WERI-Rb-1 (cell line): Measurements from ENCODE around the gene TNFSF8.

ENCODE experiments used
- DNase-seq: peaks from one replicate; pipeline ENCODE4 v3.0.0-alpha.2; 2020
- H3K27ac ChIP-seq: fragments of 250-450 bp; sonication (Bioruptor Pico); 2 replicates; pipeline ENCODE4 v1.5.1; 2020; ENCODE audit warnings: mild to moderate bottlenecking, moderate library complexity
- H3K27me3 ChIP-seq: fragments of 250-450 bp; sonication (Bioruptor Pico); 2 replicates; pipeline ENCODE4 v1.5.1; 2021; ENCODE audit warnings: mild to moderate bottlenecking, low read depth, moderate library complexity; ENCODE audit not compliant: insufficient read depth, severe bottlenecking
- H3K36me3 ChIP-seq: fragments of 250-450 bp; sonication (Bioruptor Pico); 2 replicates; pipeline ENCODE4 v1.5.1; 2020; ENCODE audit warnings: mild to moderate bottlenecking, moderate library complexity
- H3K4me3 ChIP-seq: 2 replicates; pipeline ENCODE4 v1.5.1; 2011; ENCODE audit warnings: low read depth, mild to moderate bottlenecking, control low read depth, low read length
- H3K9me3 ChIP-seq: fragments of 250-450 bp; sonication (Bioruptor Pico); 2 replicates; pipeline ENCODE4 v1.5.1; 2021; ENCODE audit warnings: mild to moderate bottlenecking, moderate library complexity; ENCODE audit not compliant: severe bottlenecking
- TF ChIP-seq, protein P1 (sequence below): IDR thresholded peaks from 2 replicates; pipeline ENCODE4 v1.5.1; 2011; ENCODE audit warnings: low read depth, mild to moderate bottlenecking, control low read depth, inconsistent platforms, low read length

The TNFSF8 gene

DNA sequence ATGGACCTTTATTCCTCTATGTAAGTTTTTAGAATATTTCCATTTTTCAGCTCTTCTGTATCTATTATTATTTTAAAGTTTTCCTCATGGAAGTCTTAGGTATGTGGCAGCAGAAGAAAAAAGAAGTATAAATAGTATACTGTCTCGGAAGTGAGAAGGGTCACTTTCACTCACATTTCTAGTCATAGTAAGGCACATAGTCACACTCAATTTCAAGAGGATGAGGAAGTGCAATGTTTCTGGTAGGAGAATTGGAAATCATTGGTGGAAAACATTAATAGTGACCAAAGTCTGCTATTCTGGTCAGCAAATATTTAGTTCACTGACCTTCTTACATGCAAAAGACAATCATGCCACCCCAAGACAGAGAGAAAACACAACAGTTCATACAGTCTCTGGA lies 35.2 kb upstream of the TNFSF8 start:
- TF ChIP-seq, protein P1, sequence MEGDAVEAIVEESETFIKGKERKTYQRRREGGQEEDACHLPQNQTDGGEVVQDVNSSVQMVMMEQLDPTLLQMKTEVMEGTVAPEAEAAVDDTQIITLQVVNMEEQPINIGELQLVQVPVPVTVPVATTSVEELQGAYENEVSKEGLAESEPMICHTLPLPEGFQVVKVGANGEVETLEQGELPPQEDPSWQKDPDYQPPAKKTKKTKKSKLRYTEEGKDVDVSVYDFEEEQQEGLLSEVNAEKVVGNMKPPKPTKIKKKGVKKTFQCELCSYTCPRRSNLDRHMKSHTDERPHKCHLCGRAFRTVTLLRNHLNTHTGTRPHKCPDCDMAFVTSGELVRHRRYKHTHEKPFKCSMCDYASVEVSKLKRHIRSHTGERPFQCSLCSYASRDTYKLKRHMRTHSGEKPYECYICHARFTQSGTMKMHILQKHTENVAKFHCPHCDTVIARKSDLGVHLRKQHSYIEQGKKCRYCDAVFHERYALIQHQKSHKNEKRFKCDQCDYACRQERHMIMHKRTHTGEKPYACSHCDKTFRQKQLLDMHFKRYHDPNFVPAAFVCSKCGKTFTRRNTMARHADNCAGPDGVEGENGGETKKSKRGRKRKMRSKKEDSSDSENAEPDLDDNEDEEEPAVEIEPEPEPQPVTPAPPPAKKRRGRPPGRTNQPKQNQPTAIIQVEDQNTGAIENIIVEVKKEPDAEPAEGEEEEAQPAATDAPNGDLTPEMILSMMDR = no peak
- no peaks in the 10 kb centered on the region for H3K36me3 ChIP-seq
- H3K27me3 ChIP-seq = no peaks in the 10 kb centered on the region
- H3K27ac ChIP-seq = no peak overlapping the region
- peaks cover 10% of the 10 kb centered on the region for H3K9me3 ChIP-seq
- H3K4me3 ChIP-seq = no peak overlapping the region
- no peak for DNase-seq

DNA sequence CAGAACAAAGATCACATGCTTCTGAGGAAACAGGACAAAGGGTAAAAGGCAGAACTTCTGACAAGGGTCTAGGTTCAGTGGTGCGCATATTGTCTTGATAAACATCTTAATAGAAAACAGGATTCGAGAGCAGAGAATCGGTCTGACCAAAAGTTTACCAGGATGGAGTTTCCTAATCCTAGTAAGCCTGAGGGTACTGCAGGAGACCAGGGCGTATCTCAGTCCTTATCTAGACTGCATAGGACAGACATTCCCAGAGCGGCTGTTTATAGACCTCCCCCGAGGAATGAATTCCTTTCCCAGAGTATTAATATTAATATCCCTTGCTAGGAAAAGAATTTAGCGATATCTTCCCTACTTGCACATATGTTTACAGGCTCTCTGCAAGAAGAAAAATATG lies 32.4 kb upstream of the TNFSF8 start:
- Histone ChIP-seq H3K4me3 (no peak overlapping the region), H3K27ac (no peak overlapping the region), H3K9me3 (peaks cover 14% of the 10 kb centered on the region), H3K36me3 (no peaks in the 10 kb centered on the region), H3K27me3 (no peaks in the 10 kb centered on the region)
- DNase-seq = no peak
- TF ChIP-seq, protein P1 = no peak

DNA sequence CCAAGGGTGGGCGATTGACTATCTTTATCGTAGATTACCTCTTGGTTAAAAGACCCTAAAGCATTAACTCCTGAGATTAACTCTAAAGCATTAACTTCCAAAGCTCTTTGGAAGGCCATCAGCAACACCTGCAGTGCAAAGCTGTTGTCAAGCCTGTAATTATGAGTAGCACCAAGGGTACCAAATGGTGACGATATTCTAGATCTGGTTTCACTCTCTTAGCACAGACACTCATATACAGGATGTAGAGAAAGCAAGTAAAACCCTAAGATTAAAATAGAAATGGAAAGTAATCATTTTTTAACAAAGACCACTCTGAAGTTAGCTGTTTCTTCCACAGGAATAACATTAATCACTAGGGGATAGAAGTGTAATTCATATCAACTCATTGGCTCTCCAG lies 29.9 kb upstream of the TNFSF8 start:
- TF ChIP-seq, protein P1 = no peak
- no peaks in the 10 kb centered on the region for H3K27me3 ChIP-seq
- no peak for DNase-seq
- H3K27ac ChIP-seq = no peak overlapping the region
- H3K9me3 ChIP-seq = peaks cover 14% of the 10 kb centered on the region
- H3K36me3 ChIP-seq = no peaks in the 10 kb centered on the region
- H3K4me3 ChIP-seq = no peak overlapping the region

DNA sequence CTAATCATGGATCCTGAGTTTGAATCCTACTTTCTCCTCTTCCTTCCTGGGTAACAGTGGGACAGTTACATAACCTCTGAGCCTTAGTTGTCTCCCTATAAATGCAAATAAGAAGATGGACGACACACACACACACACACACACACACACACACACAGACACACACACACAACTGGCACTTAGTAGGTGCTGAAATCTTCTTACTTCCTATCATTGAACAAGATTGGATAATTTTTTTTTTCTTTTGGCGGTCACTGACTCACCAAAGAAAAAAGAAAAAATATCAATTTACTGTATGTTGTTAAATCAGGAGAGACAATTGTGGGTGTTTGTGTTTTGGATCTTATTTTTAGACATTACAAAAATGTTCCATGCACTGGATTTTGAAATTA lies 28.4 kb upstream of the TNFSF8 start:
- H3K9me3 ChIP-seq = peaks cover 14% of the 10 kb centered on the region
- no peaks in the 10 kb centered on the region for H3K36me3 ChIP-seq
- no peak overlapping the region for H3K4me3 ChIP-seq
- TF ChIP-seq, protein P1 = no peak
- no peak overlapping the region for H3K27ac ChIP-seq
- no peaks in the 10 kb centered on the region for H3K27me3 ChIP-seq
- no peak for DNase-seq

DNA sequence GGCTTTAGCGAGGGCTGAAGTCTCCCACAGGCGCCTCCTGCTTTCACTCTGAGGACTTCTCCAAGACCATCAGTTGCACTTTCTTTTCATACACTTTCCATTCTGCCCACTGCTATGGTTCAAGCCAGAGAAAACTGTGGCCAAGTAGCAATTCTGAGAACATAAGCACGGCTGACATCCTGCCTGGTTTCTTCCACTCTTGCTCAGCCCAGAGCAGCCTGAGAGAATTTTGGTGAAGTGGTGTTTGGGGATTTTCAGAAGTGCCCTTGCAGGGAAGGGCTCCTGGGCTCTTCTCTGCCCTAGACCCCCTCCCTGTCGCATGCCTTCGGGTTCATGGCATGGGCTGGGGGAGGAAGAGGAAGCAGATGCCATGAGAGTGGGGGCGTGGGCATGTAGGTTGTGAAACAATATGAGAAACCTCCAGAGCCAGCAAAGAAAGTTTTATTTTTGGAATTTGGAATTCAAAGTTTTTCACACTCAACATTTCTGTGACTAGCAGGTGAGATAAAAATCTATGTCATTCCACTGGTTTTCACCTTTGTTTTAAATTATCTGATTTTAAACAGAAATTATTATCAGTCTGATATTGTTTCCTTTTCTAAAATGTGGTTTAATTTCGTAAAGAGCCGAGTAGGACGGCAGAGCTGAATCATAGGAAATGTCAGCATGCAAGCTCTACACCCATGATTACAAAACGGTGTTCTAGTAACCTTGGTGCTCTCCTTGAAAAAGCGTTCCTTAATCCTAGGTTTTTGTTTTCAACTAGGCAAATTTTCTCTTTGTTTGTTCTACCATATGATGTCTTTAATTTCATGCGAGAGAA lies 27.8 kb upstream of the TNFSF8 start:
- H3K4me3 ChIP-seq = no peak overlapping the region
- TF ChIP-seq, protein P1 = no peak

DNA sequence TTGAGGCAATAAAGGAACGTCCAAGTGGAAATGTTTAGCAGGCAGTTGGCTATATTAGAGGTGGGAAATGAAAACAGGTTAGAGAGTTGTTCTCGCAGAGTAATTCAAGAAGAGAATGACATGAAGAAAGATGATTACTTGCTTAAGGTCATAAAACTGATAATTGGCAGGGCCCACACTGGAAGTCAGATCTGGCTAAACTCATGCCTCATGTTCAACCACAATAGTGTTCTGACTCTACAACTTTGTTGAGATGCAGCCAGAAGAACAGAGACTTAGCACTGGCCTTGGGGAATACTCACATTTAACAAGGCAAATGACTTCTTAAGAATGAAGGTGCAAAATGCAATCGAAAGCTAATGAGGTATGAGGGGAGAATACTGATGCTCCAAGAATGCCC lies 27.2 kb upstream of the TNFSF8 start:
- H3K4me3 ChIP-seq = no peak overlapping the region
- H3K36me3 ChIP-seq = no peaks in the 10 kb centered on the region
- H3K27me3 ChIP-seq = no peaks in the 10 kb centered on the region
- DNase-seq = no peak
- H3K9me3 ChIP-seq = peaks cover 8% of the 10 kb centered on the region
- TF ChIP-seq, protein P1 = no peak
- no peak overlapping the region for H3K27ac ChIP-seq

More for the DNA sequence above, 27.8 kb upstream of the TNFSF8 start:
- Histone ChIP-seq H3K9me3 (peaks cover 10% of the 10 kb centered on the region), H3K27ac (no peak overlapping the region), H3K27me3 (no peaks in the 10 kb centered on the region), H3K36me3 (no peaks in the 10 kb centered on the region)
- no peak for DNase-seq
